OCI-M1 (cell line): ENCODE results near the gene GJB5.
A peak's percentile ranks its signal among the peaks of the same experiment; 100 is the strongest.
"Not testable (repeated sequence)": the region's sequence is repeated elsewhere in the genome, so short reads cannot be mapped to it uniquely, and the experiment has no call there.

Experiments
- DNase-seq: peaks from one replicate; lab custom pipeline; 2025; lab: John Stamatoyannopoulos, UW

The GJB5 gene

GRCh38 chr1:34754964-34755637 lies at the start of gene GJB5:
Gene GJB5 (plus strand): TSS chr1:34755047. CDS start chr1:34757331, 2,284 bp downstream.
- DNase-seq: no peak

GRCh38 chr1:34705077-34705476 lies 49.8 kb upstream of the GJB5 start:
- no peak for DNase-seq

GRCh38 chr1:34708106-34708505 lies 46.7 kb upstream of the GJB5 start:
- DNase-seq: no peak

- DNase-seq: peak; percentile 3
Observed at GRCh38 chr1:34709547-34709946, 45.3 kb upstream of the GJB5 start.

- no peak for DNase-seq
Observed at GRCh38 chr1:34710812-34711211, 44.0 kb upstream of the GJB5 start.

- no peak for DNase-seq
Observed at GRCh38 chr1:34711485-34711884, 43.4 kb upstream of the GJB5 start.

GRCh38 chr1:34712007-34712688 lies 42.7 kb upstream of the GJB5 start:
- DNase-seq: no peak

GRCh38 chr1:34713443-34713842 lies 41.4 kb upstream of the GJB5 start:
- DNase-seq: no peak

- DNase-seq: no peak
Observed at GRCh38 chr1:34714386-34714785, 40.5 kb upstream of the GJB5 start.

- DNase-seq: no peak
Observed at GRCh38 chr1:34715139-34715538, 39.7 kb upstream of the GJB5 start.

GRCh38 chr1:34721241-34721640 lies 33.6 kb upstream of the GJB5 start:
- no peak for DNase-seq

- DNase-seq: no peak
Observed at GRCh38 chr1:34721646-34722355, 33.0 kb upstream of the GJB5 start.

GRCh38 chr1:34726861-34727260 lies 28.0 kb upstream of the GJB5 start:
- no peak for DNase-seq

GRCh38 chr1:34730485-34730884 lies 24.4 kb upstream of the GJB5 start:
- no peak for DNase-seq

GRCh38 chr1:34732831-34733230 lies 22.0 kb upstream of the GJB5 start:
- DNase-seq: not testable (repeated sequence)

GRCh38 chr1:34736692-34737091 lies 18.2 kb upstream of the GJB5 start:
- no peak for DNase-seq

- DNase-seq: not testable (repeated sequence)
Observed at GRCh38 chr1:34737236-34737635, 17.6 kb upstream of the GJB5 start.

- no peak for DNase-seq
Observed at GRCh38 chr1:34739613-34740012, 15.2 kb upstream of the GJB5 start.

GRCh38 chr1:34740161-34740868 lies 14.5 kb upstream of the GJB5 start:
- DNase-seq: peak; percentile 4

GRCh38 chr1:34742667-34743270 lies 12.1 kb upstream of the GJB5 start:
- peak; percentile 85 for DNase-seq

GRCh38 chr1:34743775-34744174 lies 11.1 kb upstream of the GJB5 start:
- DNase-seq: no peak

- no peak for DNase-seq
Observed at GRCh38 chr1:34744851-34745250, 10.0 kb upstream of the GJB5 start.
